Activated T-cell treated with anti-CD3 and anti-CD28 coated beads, Interleukin-2, amount 50 U/mL, for 72 hours (primary cell): Measurements from ENCODE around the gene DGKE. TPM values are rescaled to one million over a fixed set of nuclear protein-coding genes. Genes with fewer than 3 reads are reported as not detected.

ENCODE experiments used
- total RNA-seq, 2 donors: library from RNA; stranded (reverse); gene quantifications; one replicate each; pipeline ENCODE4 v1.2.3, GENCODE V29; 2022

Gene DGKE
- total RNA-seq, 2 donors from 2014 or later: 25.0 to 34.6 TPM

Other genes with a start within 250 kb of the DGKE start
- gene NOG, start 240.5 kb upstream of the DGKE start, total RNA-seq: 1 to 10 TPM in 1 of 2 donors, under 1 TPM in 1; 0.91 to 1.7 TPM
- 1 to 10 TPM; 4.0 to 4.5 TPM for gene C17orf67, start 231 bp upstream of the DGKE start, total RNA-seq
- 100 to 1,000 TPM; 197 to 235 TPM for gene TRIM25, start 79.9 kb downstream of the DGKE start, total RNA-seq
- gene COIL, start 126.9 kb downstream of the DGKE start, total RNA-seq: 10 to 100 TPM; 16.6 to 17.9 TPM
- 10 to 100 TPM; 28.0 to 34.7 TPM for gene SCPEP1, start 144.0 kb downstream of the DGKE start, total RNA-seq